RWPE2 (cell line): ENCODE measurements around the gene NBR1.
"Not testable (repeated sequence)": the region's sequence is repeated elsewhere in the genome, so short reads cannot be mapped to it uniquely, and the experiment has no call there.

Experiments used
- ATAC-seq: fragments of 200-7000 bp; cut with Tn5 transposase; 3 replicates; pipeline ENCODE4 v1.9.1; 2021; ENCODE audit warnings: low read depth
- DNase-seq: peaks from one replicate; pipeline ENCODE4 v3.0.0-alpha.2; 2020; ENCODE audit warnings: low spot score
- H3K27ac ChIP-seq: fragments of 450-650 bp; 2 replicates; pipeline ENCODE4 v1.5.1; 2017; ENCODE audit warnings: mild to moderate bottlenecking; ENCODE audit not compliant: poor library complexity, severe bottlenecking
- H3K27me3 ChIP-seq: fragments of 250-450 bp; sonication (Bioruptor Pico); 2 replicates; pipeline ENCODE4 v1.5.1; 2021; ENCODE audit warnings: mild to moderate bottlenecking, moderate library complexity; ENCODE audit not compliant: insufficient read depth, poor library complexity, severe bottlenecking
- H3K36me3 ChIP-seq: fragments of 250-450 bp; sonication (Bioruptor Pico); 2 replicates; pipeline ENCODE4 v1.5.1; 2020; ENCODE audit warnings: low read depth, mild to moderate bottlenecking, moderate library complexity
- H3K4me1 ChIP-seq: fragments of 250-450 bp; sonication (Bioruptor Pico); 2 replicates; pipeline ENCODE4 v1.5.1; 2021; ENCODE audit warnings: mild to moderate bottlenecking, moderate library complexity; ENCODE audit not compliant: insufficient read depth, poor library complexity, severe bottlenecking
- H3K4me3 ChIP-seq: fragments of 250-450 bp; sonication (Bioruptor Pico); 2 replicates; pipeline ENCODE4 v1.5.1; 2021; ENCODE audit warnings: mild to moderate bottlenecking, moderate library complexity; ENCODE audit not compliant: severe bottlenecking
- H3K9me3 ChIP-seq: fragments of 250-450 bp; sonication (Bioruptor Pico); 2 replicates; pipeline ENCODE4 v1.5.1; 2021; ENCODE audit warnings: mild to moderate bottlenecking, moderate library complexity; ENCODE audit not compliant: severe bottlenecking
- CTCF ChIP-seq: fragments of 450-650 bp; IDR thresholded peaks from one replicate; pipeline ENCODE4 v1.5.1; 2017; ENCODE audit warnings: mild to moderate bottlenecking, moderate library complexity; ENCODE audit not compliant: poor library complexity, severe bottlenecking

The NBR1 gene

GRCh38 chr17:43200127-43200526 lies 29.1 kb downstream of the NBR1 start:
- Histone ChIP-seq H3K27ac (no peak overlapping the region), H3K4me1 (no peaks in the 10 kb centered on the region), H3K4me3 (no peak overlapping the region), H3K9me3 (no peaks in the 10 kb centered on the region), H3K36me3 (peaks cover 95% of the 10 kb centered on the region), H3K27me3 (no peaks in the 10 kb centered on the region)
- no peak for TF ChIP-seq CTCF
- ATAC-seq (no peak), DNase-seq (no peak)

- H3K4me3 ChIP-seq, H3K27ac ChIP-seq, H3K27me3 ChIP-seq, H3K4me1 ChIP-seq, DNase-seq, ATAC-seq, H3K9me3 ChIP-seq: not testable (repeated sequence)
- peaks cover 84% of the 10 kb centered on the region for H3K36me3 ChIP-seq
These were observed 32.0 kb downstream of the NBR1 start for GRCh38 chr17:43203013-43203412.

- peaks cover 11% of the 10 kb centered on the region for H3K4me1 ChIP-seq
- ATAC-seq (no peak), DNase-seq (no peak)
- H3K27ac ChIP-seq = peak overlapping the region; percentile 70
- H3K27me3 ChIP-seq = no peaks in the 10 kb centered on the region
- no peak overlapping the region for H3K4me3 ChIP-seq
- H3K9me3 ChIP-seq = no peaks in the 10 kb centered on the region
- H3K36me3 ChIP-seq = peaks cover 34% of the 10 kb centered on the region
- no peak for TF ChIP-seq CTCF
These were observed 39.6 kb downstream of the NBR1 start for GRCh38 chr17:43210576-43210975.

GRCh38 chr17:43211123-43211479 lies 40.1 kb downstream of the NBR1 start:
- Histone ChIP-seq H3K27ac (peak overlapping the region; percentile 70), H3K36me3 (peaks cover 34% of the 10 kb centered on the region), H3K9me3 (no peaks in the 10 kb centered on the region), H3K4me3 (peak overlapping the region; percentile 39), H3K4me1 (peaks cover 11% of the 10 kb centered on the region), H3K27me3 (no peaks in the 10 kb centered on the region)
- ATAC-seq (no peak), DNase-seq (no peak)
- no peak for TF ChIP-seq CTCF

- H3K9me3 ChIP-seq = no peaks in the 10 kb centered on the region
- peak; percentile 82 for ATAC-seq
- peak within 1 kb of the TSS; percentile 39 for H3K4me3 ChIP-seq
- H3K27me3 ChIP-seq = no peaks in the 10 kb centered on the region
- peak within 1 kb of the TSS; percentile 70 for H3K27ac ChIP-seq
- H3K36me3 ChIP-seq = peaks cover 33% of the 10 kb centered on the region
- peaks cover 11% of the 10 kb centered on the region for H3K4me1 ChIP-seq
- peak; percentile 85 for DNase-seq
- peak; percentile 32 for TF ChIP-seq CTCF
These were observed 40.7 kb downstream of the NBR1 start, which contains the start of gene TMEM106A for GRCh38 chr17:43211480-43212402. TMEM106A (plus strand) TSS chr17:43211875; CDS start chr17:43213042, 1,167 bp downstream.
